Hematopoietic multipotent progenitor cell treated with erythropoietin and hydrocortisone succinate and interleukin-3 and kit ligand, for 15 days (in vitro differentiated cells): ENCODE measurements around the gene SEC14L5.
"Not testable (repeated sequence)": the region's sequence is repeated elsewhere in the genome, so short reads cannot be mapped to it uniquely, and the experiment has no call there.

Source experiments
- DNase-seq: peaks from one replicate; pipeline ENCODE4 v3.0.0-alpha.2; 2015; ENCODE audit warnings: low spot score

Gene SEC14L5

GRCh38 chr16:4951583-4951982 lies 6.5 kb upstream of the SEC14L5 start:
- DNase-seq, result not testable (repeated sequence)

- no peak for DNase-seq
These were observed 3.4 kb upstream of the SEC14L5 start for GRCh38 chr16:4954714-4955113.

- no peak for DNase-seq
These were observed 760 bp upstream of the SEC14L5 start for GRCh38 chr16:4957420-4957719.

- DNase-seq, result no peak
These were observed 644 bp downstream of the SEC14L5 start for GRCh38 chr16:4958510-4959438.

GRCh38 chr16:4960579-4960978 lies 2.4 kb downstream of the SEC14L5 start:
- DNase-seq, result no peak

GRCh38 chr16:4962716-4963115 lies 4.6 kb downstream of the SEC14L5 start:
- no peak for DNase-seq

GRCh38 chr16:4963527-4963926 lies 5.4 kb downstream of the SEC14L5 start:
- not testable (repeated sequence) for DNase-seq

GRCh38 chr16:4966736-4967453 lies 8.8 kb downstream of the SEC14L5 start:
- no peak for DNase-seq

- DNase-seq, result not testable (repeated sequence)
These were observed 10.1 kb downstream of the SEC14L5 start for GRCh38 chr16:4968278-4968677.

GRCh38 chr16:4968879-4969483 lies 10.9 kb downstream of the SEC14L5 start:
- no peak for DNase-seq

- DNase-seq, result no peak
These were observed 11.9 kb downstream of the SEC14L5 start for GRCh38 chr16:4970010-4970409.

GRCh38 chr16:4972938-4973587 lies 14.9 kb downstream of the SEC14L5 start:
- DNase-seq, result no peak

GRCh38 chr16:4976079-4976478 lies 17.9 kb downstream of the SEC14L5 start:
- DNase-seq, result no peak

GRCh38 chr16:4976611-4977145 lies 18.5 kb downstream of the SEC14L5 start:
- DNase-seq, result no peak

GRCh38 chr16:4979164-4979563 lies 21.0 kb downstream of the SEC14L5 start:
- DNase-seq, result no peak

GRCh38 chr16:4979736-4980660 lies 21.9 kb downstream of the SEC14L5 start:
- no peak for DNase-seq

GRCh38 chr16:4980691-4981090 lies 22.6 kb downstream of the SEC14L5 start:
- DNase-seq, result no peak

- no peak for DNase-seq
These were observed 23.3 kb downstream of the SEC14L5 start for GRCh38 chr16:4981473-4981872.

GRCh38 chr16:4982056-4982867 lies 24.1 kb downstream of the SEC14L5 start:
- no peak for DNase-seq
